SK-N-SH (cell line): ENCODE data around the gene SRMS. TPM values are rescaled to one million over a fixed set of nuclear protein-coding genes. Genes with fewer than 3 reads are reported as not detected.

ENCODE experiments used
- CTCF ChIA-PET: fragments of 300-600, 350-600 bp; formaldehyde crosslinking; extraction: SDS; loops from one replicate; lab custom pipeline; 2021; lab: Yijun Ruan, JAX
- POLR2A ChIA-PET: fragments of 350-600 bp; sonication (Branson Sonifier 250); formaldehyde crosslinking; extraction: SDS; loops from one replicate; lab custom pipeline; 2020; ENCODE audit warnings: antibody characterized with exemption, inconsistent platforms; lab: Yijun Ruan, JAX
- DNase-seq: peaks from one replicate; pipeline ENCODE4 v3.0.0; 2012
- H2AFZ ChIP-seq: fragments of 200-600 bp; sonication (generic); 2 replicates; pipeline ENCODE4 v1.8.1; 2016; ENCODE audit warnings: antibody characterized with exemption, mild to moderate bottlenecking, low read depth
- H3F3A ChIP-seq: fragments of 200-600 bp; sonication (generic); replicated peaks from 2 replicates; pipeline ENCODE3; 2016; ENCODE audit warnings: antibody characterized with exemption, mild to moderate bottlenecking; ENCODE audit not compliant: insufficient read depth
- H3K27ac ChIP-seq, 2 experiments: fragments of 200-500 bp in 1 of 2; fragments of 200-600 bp in 1 of 2; sonication (Bioruptor generic) in 1 of 2; sonication (generic), shearing (Covaris generic) in 1 of 2; 2 replicates each; pipeline versions ENCODE4 v1.5.1 to v1.6.1; 2014 to 2016; ENCODE audit warnings: low read depth in 2 of 2, inconsistent platforms in 1 of 2, low read length in 1 of 2, mild to moderate bottlenecking in 1 of 2, mixed read lengths in 1 of 2
- H3K27me3 ChIP-seq: fragments of 200-600 bp; sonication (generic), shearing (Covaris generic); 2 replicates; pipeline ENCODE4 v1.6.1; 2016; ENCODE audit warnings: mixed run types; ENCODE audit not compliant: insufficient read depth
- H3K36me3 ChIP-seq, 2 experiments: fragments of 200-500 bp in 1 of 2; fragments of 200-600 bp in 1 of 2; sonication (Bioruptor generic) in 1 of 2; sonication (generic) in 1 of 2; replicated peaks in 1 of 2; 2 replicates each; pipeline versions ENCODE3 to v1.5.1; 2014 to 2016; ENCODE audit warnings: low read length in 1 of 2, mild to moderate bottlenecking in 1 of 2; ENCODE audit not compliant: insufficient read depth in 2 of 2, control insufficient read depth in 1 of 2
- H3K4me1 ChIP-seq, 2 experiments: fragments of 200-500 bp in 1 of 2; fragments of 200-600 bp in 1 of 2; sonication (Bioruptor generic) in 1 of 2; sonication (generic), shearing (Covaris generic) in 1 of 2; 2 replicates each; pipeline versions ENCODE4 v1.5.1 to v1.6.1; 2014 to 2016; ENCODE audit warnings: low read depth in 1 of 2, low read length in 1 of 2, mixed run types in 1 of 2; ENCODE audit not compliant: insufficient read depth in 2 of 2, control insufficient read depth in 1 of 2
- H3K4me2 ChIP-seq: fragments of 200-600 bp; sonication (generic), shearing (Covaris generic); 2 replicates; pipeline ENCODE4 v1.6.1; 2017; ENCODE audit warnings: mixed run types
- H3K4me3 ChIP-seq, 2 experiments: fragments of 200-500 bp in 1 of 2; fragments of 200-600 bp in 1 of 2; sonication (Bioruptor generic) in 1 of 2; sonication (generic), shearing (Covaris generic) in 1 of 2; 2 replicates each; pipeline versions ENCODE4 v1.5.1 to v1.8.1; 2014 to 2016; ENCODE audit warnings: low read depth in 2 of 2, inconsistent platforms in 1 of 2, low read length in 1 of 2, mild to moderate bottlenecking in 1 of 2, mixed read lengths in 1 of 2, moderate library complexity in 1 of 2
- H3K79me2 ChIP-seq: fragments of 200-600 bp; sonication (generic); 2 replicates; pipeline ENCODE4 v1.8.1; 2017; ENCODE audit warnings: mild to moderate bottlenecking; ENCODE audit not compliant: insufficient read depth
- H3K9ac ChIP-seq: fragments of 200-600 bp; sonication (generic); 2 replicates; pipeline ENCODE4 v1.6.1; 2017; ENCODE audit warnings: mixed run types
- H3K9me2 ChIP-seq: fragments of 200-600 bp; sonication (generic); 2 replicates; pipeline ENCODE4 v1.6.1; 2017; ENCODE audit warnings: mixed run types
- H3K9me3 ChIP-seq: fragments of 200-600 bp; sonication (generic); 2 replicates; pipeline ENCODE4 v1.6.1; 2017; ENCODE audit warnings: mixed run types, mild to moderate bottlenecking, moderate library complexity
- H4K20me1 ChIP-seq: fragments of 200-600 bp; sonication (generic); 2 replicates; pipeline ENCODE4 v1.6.1; 2017; ENCODE audit warnings: mild to moderate bottlenecking, mixed run types; ENCODE audit not compliant: insufficient read depth
- ELF1 ChIP-seq: IDR thresholded peaks from 2 replicates; pipeline ENCODE4 v1.4.0; 2012
- EZH2phosphoT487 ChIP-seq: fragments of 200-600 bp; sonication (generic); IDR thresholded peaks from 2 replicates; pipeline ENCODE4 v1.6.1; 2017; ENCODE audit warnings: low read depth, mixed run types, mild to moderate bottlenecking, antibody characterized with exemption, moderate library complexity, borderline replicate concordance
- FOSL2 ChIP-seq: IDR thresholded peaks from 2 replicates; pipeline ENCODE4 v1.4.0; 2012; ENCODE audit warnings: low read depth, mild to moderate bottlenecking, moderate library complexity, borderline replicate concordance
- FOXJ3 ChIP-seq: sonication (generic); formaldehyde crosslinking; IDR thresholded peaks from 2 replicates; pipeline ENCODE4 v1.5.1; 2020; ENCODE audit warnings: mild to moderate bottlenecking, missing genetic modification reagents
- IRF3 ChIP-seq: fragments of 150-350 bp; IDR thresholded peaks from 2 replicates; pipeline ENCODE4 v1.6.1; 2016; ENCODE audit warnings: mild to moderate bottlenecking, low read depth, low read length
- JUND ChIP-seq: IDR thresholded peaks from 2 replicates; pipeline ENCODE4 v1.4.0; 2012
- MEF2A ChIP-seq: IDR thresholded peaks from 2 replicates; pipeline ENCODE4 v1.4.0; 2012; ENCODE audit warnings: low read depth, borderline replicate concordance
- MXI1 ChIP-seq: IDR thresholded peaks from 2 replicates; pipeline ENCODE4 v1.6.1; 2012; ENCODE audit warnings: mild to moderate bottlenecking, low read depth, low read length, improper control_type of control experiment
- NFIC ChIP-seq: IDR thresholded peaks from 2 replicates; pipeline ENCODE4 v1.4.0; 2012; ENCODE audit warnings: borderline replicate concordance
- NRF1 ChIP-seq: IDR thresholded peaks from 2 replicates; pipeline ENCODE4 v1.6.1; 2012; ENCODE audit warnings: low read depth, mild to moderate bottlenecking, low read length
- RAD21 ChIP-seq: IDR thresholded peaks from 2 replicates; pipeline ENCODE4 v1.6.1; 2012; ENCODE audit warnings: mild to moderate bottlenecking, low read length
- RCOR1 ChIP-seq: fragments of 150-350 bp; IDR thresholded peaks from 2 replicates; pipeline ENCODE4 v1.6.1; 2017; ENCODE audit warnings: antibody characterized with exemption, low read length
- RFX5 ChIP-seq: IDR thresholded peaks from 2 replicates; pipeline ENCODE4 v1.6.1; 2012; ENCODE audit warnings: mild to moderate bottlenecking, improper control_type of control experiment, low read length
- TCF12 ChIP-seq: IDR thresholded peaks from 2 replicates; pipeline ENCODE4 v1.4.0; 2012
- YY1 ChIP-seq: IDR thresholded peaks from 2 replicates; pipeline ENCODE4 v1.4.0; 2012; ENCODE audit warnings: low read depth, mild to moderate bottlenecking
- WGBS: methylation state at CpG from one replicate; pipeline ENCODE4 v1.1.6; 2017; ENCODE audit warnings: low lambda C conversion rate; 5-methylcytosine and 5-hydroxymethylcytosine counted together
- polyA plus RNA-seq, 3 experiments: library from polyadenylated mRNA; depleted of rRNA; stranded (reverse); fragments of >200 nt; gene quantifications; 2 replicates each; pipeline ENCODE4 v1.2.3, GENCODE V29; 2012

SRMS gene
- polyA plus RNA-seq, 1 of the 3 experiments (the other 2 are of a cell fraction), result not detected

GRCh38 chr20:63539441-63540370, 7.8 kb downstream of the SRMS start:
- no peak overlapping the region for H3K9ac ChIP-seq
- no peaks in the 10 kb centered on the region for H3K79me2 ChIP-seq
- no peaks in the 10 kb centered on the region for H3K36me3 ChIP-seq
- peaks cover 0 to 32% of the 10 kb centered on the region in 2 experiments; a peak in 1 of 4 replicates for H3K4me1 ChIP-seq
- H3K4me2 ChIP-seq, result no peak overlapping the region
- H3K9me2 ChIP-seq, result no peaks in the 10 kb centered on the region
- no peak overlapping the region for H3K27ac ChIP-seq
- H3K4me3 ChIP-seq, result no peak overlapping the region
- H3K27me3 ChIP-seq, result no peaks in the 10 kb centered on the region
- TF ChIP-seq RCOR1 (no peak), RFX5 (no peak), MEF2A (no peak), JUND (no peak)
- no peak overlapping the region for H2AFZ ChIP-seq
- ChIA-PET POLR2A (interaction anchor here (0.7 to 1.2 kb wide), 2 partner anchors 13 to 17 kb away, joined by 3 to 4 read pairs; no protein-coding TSS in a partner anchor), CTCF (interaction anchor here (1.1 to 6.3 kb wide), 11 partner anchors 10 to 435 kb away, joined by 3 to 82 read pairs (median 25); partner anchors contain the start of genes PPDPF, SRMS and STMN3)
- H4K20me1 ChIP-seq, result no peaks in the 10 kb centered on the region
- no peaks in the 10 kb centered on the region for H3K9me3 ChIP-seq
- H3F3A ChIP-seq, result no peaks in the 10 kb centered on the region
- WGBS, result 86% methylated on average over 9 of the region's 29 CpGs
- DNase-seq, result no peak

- ChIA-PET POLR2A (interaction anchor here (0.7 to 1.2 kb wide), 2 partner anchors 14 to 17 kb away, joined by 3 to 4 read pairs; no protein-coding TSS in a partner anchor), CTCF (interaction anchor here (1.0 to 6.3 kb wide), 21 partner anchors 10 to 502 kb away, joined by 3 to 82 read pairs (median 7); partner anchors contain the start of genes GMEB2, PPDPF, SRMS and STMN3)
- Histone ChIP-seq H3K9me2 (no peaks in the 10 kb centered on the region), H3K4me2 (no peak overlapping the region), H3K27ac (no peak overlapping the region), H2AFZ (no peak overlapping the region), H3K36me3 (no peaks in the 10 kb centered on the region), H3K27me3 (no peaks in the 10 kb centered on the region), H3K4me1 (peaks cover 0 to 32% of the 10 kb centered on the region in 2 experiments; a peak in 1 of 4 replicates), H3K4me3 (no peak overlapping the region), H3K79me2 (no peaks in the 10 kb centered on the region), H3K9me3 (no peaks in the 10 kb centered on the region), H3K9ac (no peak overlapping the region), H4K20me1 (no peaks in the 10 kb centered on the region), H3F3A (no peaks in the 10 kb centered on the region)
- WGBS, result 92% methylated on average over 10 of the region's 12 CpGs
- no peak for DNase-seq
- TF ChIP-seq FOXJ3 (CRISPR knock-in tag), result no peak
- TF ChIP-seq RCOR1, result no peak
- no peak for TF ChIP-seq IRF3
- TF ChIP-seq YY1, result no peak
- no peak for TF ChIP-seq ELF1
- no peak for TF ChIP-seq MXI1
- no peak for TF ChIP-seq RAD21
- no peak for TF ChIP-seq EZH2phosphoT487
- no peak for TF ChIP-seq NRF1
- TF ChIP-seq NFIC, result no peak
- TF ChIP-seq TCF12, result no peak
- TF ChIP-seq FOSL2, result no peak
Observed at GRCh38 chr20:63539092-63539430, 8.5 kb downstream of the SRMS start.
